Adrenal gland (tissue), 5 donors: ENCODE results near the gene SLC7A1.

Experiments used
- POLR2A ChIP-seq, 2 donors: fragments of 450-650 bp; IDR thresholded peaks; one replicate each; pipeline ENCODE4 v1.6.1; 2017; ENCODE audit warnings: antibody characterized with exemption in 2 of 2, mild to moderate bottlenecking in 2 of 2, moderate library complexity in 1 of 2
- TF ChIP-seq, protein P1 (sequence below), 6 experiments: fragments of 450-650 bp in 4 of 6; fragments of 200-600 bp in 2 of 6; sonication (generic) in 1 of 6; IDR thresholded peaks; 1 replicate in 5 of 6; 2 replicates in 1 of 6; pipeline versions ENCODE4 v1.5.1 to v1.8.0; 2016 to 2021; ENCODE audit warnings: antibody characterized with exemption in 6 of 6, mild to moderate bottlenecking in 2 of 6, moderate library complexity in 1 of 6
- donor health status: DM: no; HTN: no; CAD: no.

DNA sequence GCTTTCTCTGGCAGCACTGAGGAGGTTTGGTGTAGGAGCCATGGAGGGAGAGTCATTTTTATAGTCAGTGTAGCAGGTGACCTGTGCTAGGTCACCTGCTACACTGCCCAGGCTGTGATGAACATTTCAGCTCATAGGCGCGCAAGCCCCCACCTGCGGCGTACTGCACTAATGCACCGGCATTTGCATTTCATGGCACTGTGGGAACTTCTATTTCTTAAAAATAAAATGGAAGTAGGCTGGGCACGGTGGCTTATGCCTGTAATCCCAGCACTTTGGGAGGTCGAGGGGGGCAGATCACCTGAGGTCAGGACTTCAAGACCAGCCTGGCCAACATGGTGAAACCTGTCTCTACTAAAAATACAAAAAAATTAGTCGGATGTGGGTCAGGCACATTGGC, 101.0 kb downstream of the SLC7A1 start:
- TF ChIP-seq, protein P1, sequence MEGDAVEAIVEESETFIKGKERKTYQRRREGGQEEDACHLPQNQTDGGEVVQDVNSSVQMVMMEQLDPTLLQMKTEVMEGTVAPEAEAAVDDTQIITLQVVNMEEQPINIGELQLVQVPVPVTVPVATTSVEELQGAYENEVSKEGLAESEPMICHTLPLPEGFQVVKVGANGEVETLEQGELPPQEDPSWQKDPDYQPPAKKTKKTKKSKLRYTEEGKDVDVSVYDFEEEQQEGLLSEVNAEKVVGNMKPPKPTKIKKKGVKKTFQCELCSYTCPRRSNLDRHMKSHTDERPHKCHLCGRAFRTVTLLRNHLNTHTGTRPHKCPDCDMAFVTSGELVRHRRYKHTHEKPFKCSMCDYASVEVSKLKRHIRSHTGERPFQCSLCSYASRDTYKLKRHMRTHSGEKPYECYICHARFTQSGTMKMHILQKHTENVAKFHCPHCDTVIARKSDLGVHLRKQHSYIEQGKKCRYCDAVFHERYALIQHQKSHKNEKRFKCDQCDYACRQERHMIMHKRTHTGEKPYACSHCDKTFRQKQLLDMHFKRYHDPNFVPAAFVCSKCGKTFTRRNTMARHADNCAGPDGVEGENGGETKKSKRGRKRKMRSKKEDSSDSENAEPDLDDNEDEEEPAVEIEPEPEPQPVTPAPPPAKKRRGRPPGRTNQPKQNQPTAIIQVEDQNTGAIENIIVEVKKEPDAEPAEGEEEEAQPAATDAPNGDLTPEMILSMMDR (IDR thresholded peaks at IDR 0.05): no peak
- no peak for TF ChIP-seq POLR2A (IDR thresholded peaks at IDR 0.05)
